HepG2 (cell line): ENCODE results near the gene DPH2. TPM values are rescaled to one million over a fixed set of nuclear protein-coding genes. Genes with fewer than 3 reads are reported as not detected.
A peak's percentile ranks its signal among the peaks of the same experiment; 100 is the strongest.

Experiments used
- AFF4 ChIP-seq: sonication (generic); formaldehyde crosslinking; IDR thresholded peaks from 2 replicates; pipeline ENCODE4 v1.4.0; 2020; ENCODE audit warnings: missing genetic modification reagents
- ARID4A ChIP-seq: sonication (generic); formaldehyde crosslinking; IDR thresholded peaks from 2 replicates; pipeline ENCODE4 v1.5.0; 2020; ENCODE audit warnings: mild to moderate bottlenecking, missing genetic modification reagents, borderline replicate concordance
- CHCHD3 ChIP-seq: sonication (generic); formaldehyde crosslinking; IDR thresholded peaks from 2 replicates; pipeline ENCODE4 v1.8.0; 2022; ENCODE audit warnings: mild to moderate bottlenecking, missing genetic modification reagents, moderate library complexity
- HDAC1 ChIP-seq: sonication (generic); formaldehyde crosslinking; IDR thresholded peaks from 2 replicates; pipeline ENCODE4 v1.5.1; 2020; ENCODE audit warnings: mild to moderate bottlenecking, missing genetic modification reagents
- SIN3B ChIP-seq: fragments of 150-350 bp; IDR thresholded peaks from 2 replicates; pipeline ENCODE4 v1.6.1; 2014; ENCODE audit warnings: low read length
- SRF ChIP-seq: IDR thresholded peaks from 2 replicates; pipeline ENCODE4 v1.6.1; 2011; ENCODE audit warnings: mild to moderate bottlenecking, low read depth, low read length, moderate library complexity
- TARDBP ChIP-seq: sonication (generic); formaldehyde crosslinking; IDR thresholded peaks from 2 replicates; pipeline ENCODE4 v1.8.0; 2022; ENCODE audit warnings: mild to moderate bottlenecking, missing genetic modification reagents
- TEAD2 ChIP-seq: sonication (generic); formaldehyde crosslinking; IDR thresholded peaks from 2 replicates; pipeline ENCODE4 v1.9.0; 2021; ENCODE audit warnings: missing genetic modification reagents
- ZBTB3 ChIP-seq: sonication (generic); formaldehyde crosslinking; IDR thresholded peaks from 2 replicates; pipeline ENCODE4 v1.4.0; 2020; ENCODE audit warnings: low read depth, mild to moderate bottlenecking, moderate library complexity, missing genetic modification reagents, borderline replicate concordance
- ZBTB38 ChIP-seq: sonication (generic); formaldehyde crosslinking; IDR thresholded peaks from 2 replicates; pipeline ENCODE4 v1.5.1; 2020; ENCODE audit warnings: mild to moderate bottlenecking, missing genetic modification reagents
- ZBTB46 ChIP-seq: sonication (generic); formaldehyde crosslinking; IDR thresholded peaks from 2 replicates; pipeline ENCODE4 v1.4.0; 2020; ENCODE audit warnings: mild to moderate bottlenecking, missing genetic modification reagents, borderline replicate concordance
- ZKSCAN1 ChIP-seq: fragments of 150-350 bp; IDR thresholded peaks from 2 replicates; pipeline ENCODE4 v1.6.1; 2014; ENCODE audit warnings: low read length
- ZMYM2 ChIP-seq: sonication (generic); formaldehyde crosslinking; IDR thresholded peaks from 2 replicates; pipeline ENCODE4 v1.8.0; 2022; ENCODE audit warnings: mild to moderate bottlenecking, missing genetic modification reagents
- ZMYM3 ChIP-seq: sonication (generic); formaldehyde crosslinking; IDR thresholded peaks from 2 replicates; pipeline ENCODE4 v1.5.1; 2020; ENCODE audit warnings: mild to moderate bottlenecking, missing genetic modification reagents
- ZNF121 ChIP-seq: sonication (generic); formaldehyde crosslinking; IDR thresholded peaks from 2 replicates; pipeline ENCODE4 v1.5.0; 2020; ENCODE audit warnings: mild to moderate bottlenecking, missing genetic modification reagents
- ZNF451 ChIP-seq: sonication (generic); formaldehyde crosslinking; IDR thresholded peaks from 2 replicates; pipeline ENCODE4 v1.5.0; 2020; ENCODE audit warnings: mild to moderate bottlenecking, missing genetic modification reagents
- ZNF546 ChIP-seq: sonication (generic); formaldehyde crosslinking; conservative IDR thresholded peaks from 2 replicates; pipeline ENCODE4 v1.8.1; 2023; ENCODE audit warnings: mild to moderate bottlenecking, missing genetic modification reagents
- ZNF552 ChIP-seq: sonication (generic); formaldehyde crosslinking; IDR thresholded peaks from 2 replicates; pipeline ENCODE4 v1.9.0; 2022; ENCODE audit warnings: missing genetic modification reagents, mild to moderate bottlenecking, borderline replicate concordance
- ZNF777 ChIP-seq: sonication (generic); formaldehyde crosslinking; IDR thresholded peaks from 2 replicates; pipeline ENCODE4 v1.4.0; 2020; ENCODE audit warnings: missing genetic modification reagents
- ZNF788 ChIP-seq: sonication (generic); formaldehyde crosslinking; IDR thresholded peaks from 2 replicates; pipeline ENCODE4 v1.5.0; 2020; ENCODE audit warnings: mild to moderate bottlenecking, missing genetic modification reagents, borderline replicate concordance
- ZNF841 ChIP-seq: sonication (generic); formaldehyde crosslinking; IDR thresholded peaks from 2 replicates; pipeline ENCODE4 v1.8.1; 2023; ENCODE audit warnings: missing genetic modification reagents, borderline replicate concordance
- polyA plus RNA-seq, 8 experiments: library from polyadenylated mRNA; depleted of rRNA in 3 of 8; stranded (reverse) in 7 of 8; unstranded in 1 of 8; fragments of >200 nt; fragmentation: Illumina TruSeq in 4 of 8; extraction: Trizol in 4 of 8; gene quantifications; 2 replicates each; pipeline versions ENCODE4 v1.2.1 to v1.2.3, GENCODE V29; 2011 to 2016; ENCODE audit warnings: low read depth in 4 of 8, missing spikeins in 1 of 8, mixed read lengths in 1 of 8; ENCODE audit not compliant: insufficient read depth in 1 of 8
- total RNA-seq, 5 experiments: library from RNA; depleted of rRNA; stranded (reverse); fragments of >200 nt; fragmentation: Illumina TruSeq; extraction: Trizol; gene quantifications; 2 replicates each; pipeline ENCODE4 v1.2.3, GENCODE V29; 2016; ENCODE audit warnings: low read depth in 1 of 5

The DPH2 gene
- total and polyA plus RNA-seq, 2 of the 13 experiments (the other 11 are each of a cell fraction or from before 2014, with no cell fraction given) = 32.2 to 38.3 TPM

GRCh38 chr1:43934101-43934985, 35.5 kb upstream of the DPH2 start (continued):
- TF ChIP-seq ZNF552 (CRISPR knock-in tag) (no peak), ZNF546 (CRISPR knock-in tag) (no peak), ZBTB46 (CRISPR knock-in tag) (no peak), ZNF788 (CRISPR knock-in tag) (no peak), ZNF777 (CRISPR knock-in tag) (no peak), SRF (no peak), ZKSCAN1 (no peak), AFF4 (CRISPR knock-in tag) (no peak), ZMYM3 (CRISPR knock-in tag) (no peak), ZBTB38 (CRISPR knock-in tag) (no peak), ZNF841 (CRISPR knock-in tag) (no peak), CHCHD3 (CRISPR knock-in tag) (no peak), ZNF451 (CRISPR knock-in tag) (no peak), ZNF121 (no peak), TARDBP (no peak), ZMYM2 (CRISPR knock-in tag) (peak; percentile 64; the same call in 1 of the 2 replicates), HDAC1 (peak; percentile 29; the same call in 1 of the 2 replicates), ZBTB3 (no peak), SIN3B (no peak), ARID4A (CRISPR knock-in tag) (no peak), TEAD2 (no peak)
